Stimulated activated CD8-positive, alpha-beta memory T cell treated with anti-CD3 and anti-CD28 coated beads, Interleukin-4, amount 100 ng/mL, for 48 hours (primary cell): ENCODE results near the gene PLP1.
"Not testable (repeated sequence)": the region's sequence is repeated elsewhere in the genome, so short reads cannot be mapped to it uniquely, and the experiment has no call there.

Experiments used
- DNase-seq: peaks from one replicate; pipeline ENCODE4 v3.0.0-alpha.2; 2020

PLP1 gene

DNA sequence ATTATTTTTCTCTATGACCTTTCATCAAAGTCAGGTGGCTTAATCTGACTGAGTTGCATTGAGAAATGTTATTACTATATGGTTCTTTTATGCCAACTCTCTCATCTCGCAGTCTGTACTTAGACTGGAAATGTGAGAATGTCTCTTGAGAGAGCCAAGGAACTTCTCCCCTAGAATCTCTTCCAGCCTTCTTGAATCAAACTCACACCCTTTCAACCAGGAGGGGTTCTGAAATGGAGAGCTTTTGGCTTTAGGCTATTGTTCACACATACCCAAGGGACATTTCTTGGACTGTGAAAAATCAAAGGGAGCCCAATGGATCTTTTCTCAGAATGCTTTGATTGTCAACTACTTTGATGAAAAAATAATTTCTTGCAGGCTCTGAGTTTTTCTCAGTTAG, 5.1 kb downstream of the PLP1 start:
- DNase-seq, result no peak

DNA sequence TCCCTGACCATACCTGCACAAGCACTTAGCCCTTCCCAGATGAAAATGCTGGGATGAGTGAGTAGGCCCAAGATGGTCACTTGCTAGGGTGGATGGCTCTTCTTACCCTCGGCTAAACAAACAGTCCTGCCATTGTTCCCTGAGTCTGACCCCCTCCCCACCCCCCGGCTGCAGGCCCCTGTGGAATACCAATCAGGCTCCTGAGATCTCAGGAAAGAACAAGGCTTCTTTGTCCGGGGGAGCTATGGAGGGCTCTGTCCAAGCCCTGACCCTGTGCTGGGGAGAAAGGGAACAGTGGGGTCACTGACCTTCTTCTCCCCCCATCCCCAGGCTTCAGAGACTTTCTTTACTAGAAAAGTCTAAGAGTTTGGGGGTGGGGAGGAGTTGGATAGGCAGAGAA, 6.0 kb downstream of the PLP1 start:
- no peak for DNase-seq

DNA sequence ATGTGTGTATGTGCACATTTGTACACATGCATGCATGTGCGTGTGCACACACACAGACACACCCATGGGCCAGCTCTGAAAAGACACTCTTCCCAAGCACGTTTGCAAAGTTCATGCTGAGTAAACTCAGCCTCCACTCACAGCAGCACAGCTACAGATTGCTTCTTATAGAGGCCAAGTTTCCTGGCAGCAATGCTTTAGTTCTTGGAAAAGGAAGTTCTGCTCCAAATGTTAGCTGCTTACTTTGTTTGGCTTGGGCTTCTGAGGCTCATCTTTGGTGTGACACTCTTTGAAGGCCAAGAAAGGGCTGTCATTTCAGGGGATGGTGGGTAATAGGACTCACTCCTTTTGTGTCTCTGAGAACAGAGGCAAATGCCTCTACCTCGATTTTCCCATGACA, 6.6 kb downstream of the PLP1 start:
- DNase-seq, result no peak

DNA sequence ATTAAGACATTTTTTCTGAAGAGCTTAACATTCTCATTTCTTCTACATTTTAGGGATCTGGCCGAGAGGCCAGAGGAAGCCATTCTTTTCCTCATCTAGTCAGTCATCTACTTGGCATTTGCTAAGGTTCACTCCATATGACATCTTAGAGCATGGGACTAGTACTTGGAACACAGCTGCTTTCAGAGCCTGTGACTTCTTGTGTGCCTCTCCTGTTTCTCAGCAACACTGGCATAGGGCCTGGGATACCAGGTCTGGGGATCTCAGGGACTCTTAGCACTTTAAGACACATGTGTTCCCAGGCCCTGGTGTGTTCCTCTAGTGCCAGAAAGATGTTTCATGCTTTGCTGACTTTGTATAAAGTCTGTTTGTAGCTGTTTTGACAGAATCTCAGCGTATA, 7.3 kb downstream of the PLP1 start:
- DNase-seq, result no peak

DNA sequence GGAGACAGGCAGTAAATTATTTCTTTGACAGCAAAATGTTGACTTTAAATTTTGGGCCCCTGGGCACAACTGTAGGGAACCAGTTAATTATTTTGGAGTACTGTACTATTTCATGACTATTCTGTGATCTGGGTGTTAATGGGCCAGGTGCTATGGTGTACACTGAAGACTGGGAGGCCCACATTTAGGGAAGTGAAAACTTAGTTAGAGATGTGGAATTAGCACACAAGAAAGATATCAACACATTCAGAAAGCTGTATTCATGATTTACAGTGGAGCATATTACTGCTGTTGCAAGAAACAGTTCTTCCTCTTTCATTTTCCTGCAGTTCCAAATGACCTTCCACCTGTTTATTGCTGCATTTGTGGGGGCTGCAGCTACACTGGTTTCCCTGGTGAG, 12.4 kb downstream of the PLP1 start:
- DNase-seq, result no peak

DNA sequence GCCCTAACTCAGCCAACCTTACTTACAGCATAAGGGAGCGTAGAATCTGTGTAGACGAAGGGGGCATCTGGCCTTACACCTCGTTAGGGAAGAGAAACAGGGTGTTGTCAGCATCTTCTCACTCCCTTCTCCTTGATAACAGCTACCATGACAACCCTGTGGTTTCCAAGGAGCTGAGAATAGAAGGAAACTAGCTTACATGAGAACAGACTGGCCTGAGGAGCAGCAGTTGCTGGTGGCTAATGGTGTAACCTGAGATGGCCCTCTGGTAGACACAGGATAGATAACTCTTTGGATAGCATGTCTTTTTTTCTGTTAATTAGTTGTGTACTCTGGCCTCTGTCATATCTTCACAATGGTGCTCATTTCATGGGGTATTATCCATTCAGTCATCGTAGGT, 14.6 kb downstream of the PLP1 start:
- no peak for DNase-seq

DNA sequence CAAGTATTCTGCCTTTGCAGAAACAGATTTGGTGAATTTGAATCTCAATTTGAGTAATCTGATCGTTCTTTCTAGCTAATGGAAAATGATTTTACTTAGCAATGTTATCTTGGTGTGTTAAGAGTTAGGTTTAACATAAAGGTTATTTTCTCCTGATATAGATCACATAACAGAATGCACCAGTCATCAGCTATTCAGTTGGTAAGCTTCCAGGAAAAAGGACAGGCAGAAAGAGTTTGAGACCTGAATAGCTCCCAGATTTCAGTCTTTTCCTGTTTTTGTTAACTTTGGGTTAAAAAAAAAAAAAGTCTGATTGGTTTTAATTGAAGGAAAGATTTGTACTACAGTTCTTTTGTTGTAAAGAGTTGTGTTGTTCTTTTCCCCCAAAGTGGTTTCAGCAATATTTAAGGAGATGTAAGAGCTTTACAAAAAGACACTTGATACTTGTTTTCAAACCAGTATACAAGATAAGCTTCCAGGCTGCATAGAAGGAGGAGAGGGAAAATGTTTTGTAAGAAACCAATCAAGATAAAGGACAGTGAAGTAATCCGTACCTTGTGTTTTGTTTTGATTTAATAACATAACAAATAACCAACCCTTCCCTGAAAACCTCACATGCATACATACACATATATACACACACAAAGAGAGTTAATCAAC, 15.3 kb downstream of the PLP1 start:
- no peak for DNase-seq

DNA sequence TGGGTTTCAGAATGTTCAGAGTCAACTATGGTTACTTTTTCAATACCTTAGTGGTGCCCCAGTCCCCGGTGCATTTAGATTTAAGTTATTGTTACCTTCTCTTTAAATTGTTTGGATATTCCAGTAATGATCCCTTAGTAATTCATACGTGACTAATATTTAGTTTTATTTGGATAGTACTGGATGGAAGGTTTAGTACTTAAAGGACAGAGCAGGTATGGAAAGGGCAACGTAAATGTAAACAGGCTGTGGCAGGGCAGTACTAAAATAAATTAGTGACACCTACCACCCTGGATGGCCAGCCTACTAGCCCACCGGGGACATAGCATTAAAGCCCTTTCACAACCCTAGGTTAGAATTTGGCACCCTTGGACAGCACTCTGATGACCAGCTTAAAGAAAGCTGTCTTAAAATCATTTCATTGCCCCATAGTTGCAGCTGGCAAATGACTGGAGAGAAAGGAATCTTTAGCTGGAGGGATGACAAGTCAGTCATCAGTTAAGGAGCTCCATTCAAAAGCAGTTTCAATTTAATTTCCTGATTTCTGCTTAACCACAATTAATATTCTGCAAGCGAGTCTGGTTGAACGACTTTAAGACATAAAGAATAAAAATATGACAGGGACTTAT, 16.4 kb downstream of the PLP1 start:
- DNase-seq, result no peak

DNA sequence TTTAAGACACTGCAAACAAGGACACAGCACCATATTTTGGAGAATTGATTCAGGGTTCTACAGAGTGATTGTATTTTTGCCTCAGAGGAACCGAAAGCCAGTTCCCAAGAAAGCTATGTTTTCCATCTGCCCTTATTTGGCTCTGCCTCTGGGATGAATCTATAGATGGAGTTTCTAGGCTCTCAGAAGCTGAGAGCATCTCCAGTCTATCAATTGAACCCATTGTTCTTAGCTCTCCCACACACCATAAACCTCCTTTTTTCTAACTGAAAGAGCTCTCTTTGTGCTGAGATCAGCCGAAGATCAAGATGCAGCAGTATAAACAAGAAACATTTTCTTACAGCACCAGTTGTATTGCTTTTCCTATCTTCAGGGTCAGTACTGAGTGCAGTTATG, 16.9 kb downstream of the PLP1 start:
- DNase-seq, result no peak

DNA sequence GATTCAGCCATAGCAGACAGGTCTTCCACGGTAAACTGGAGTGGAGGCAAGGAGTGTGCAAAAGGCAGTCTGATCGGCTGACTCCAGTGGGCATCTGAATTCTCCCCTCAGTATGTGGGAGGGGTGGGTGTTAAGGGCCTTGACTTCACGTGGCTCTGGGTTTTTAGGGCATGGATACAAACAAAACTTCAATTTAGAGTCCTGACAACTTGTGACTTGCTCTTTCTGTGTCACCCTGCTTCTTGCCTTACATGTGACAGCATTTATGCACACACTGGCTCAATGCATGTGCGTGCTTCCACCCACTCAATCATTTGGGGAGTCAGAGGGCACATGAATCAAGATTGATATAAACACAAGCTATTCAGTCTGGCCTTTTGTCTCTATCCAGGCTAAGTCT, 17.5 kb downstream of the PLP1 start:
- no peak for DNase-seq

DNA sequence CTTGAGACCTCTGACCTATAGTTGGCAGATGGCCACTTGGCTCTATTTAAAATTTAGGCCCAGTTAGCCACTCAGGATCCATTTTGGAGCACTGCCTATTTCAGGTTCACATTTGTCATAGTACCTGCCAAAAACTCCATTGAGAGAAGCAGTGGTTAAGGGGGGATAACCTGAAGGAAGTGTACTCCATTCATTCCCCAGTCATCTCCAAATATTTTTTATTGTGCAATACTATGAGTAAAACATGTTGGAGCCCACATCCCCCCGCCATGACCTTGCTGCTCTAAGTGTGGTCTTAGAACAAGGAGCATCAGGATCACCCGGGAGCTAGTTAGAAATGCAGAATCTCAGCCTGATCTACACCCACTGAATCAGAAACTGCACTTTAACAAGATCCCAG, 21.1 kb downstream of the PLP1 start:
- no peak for DNase-seq

DNA sequence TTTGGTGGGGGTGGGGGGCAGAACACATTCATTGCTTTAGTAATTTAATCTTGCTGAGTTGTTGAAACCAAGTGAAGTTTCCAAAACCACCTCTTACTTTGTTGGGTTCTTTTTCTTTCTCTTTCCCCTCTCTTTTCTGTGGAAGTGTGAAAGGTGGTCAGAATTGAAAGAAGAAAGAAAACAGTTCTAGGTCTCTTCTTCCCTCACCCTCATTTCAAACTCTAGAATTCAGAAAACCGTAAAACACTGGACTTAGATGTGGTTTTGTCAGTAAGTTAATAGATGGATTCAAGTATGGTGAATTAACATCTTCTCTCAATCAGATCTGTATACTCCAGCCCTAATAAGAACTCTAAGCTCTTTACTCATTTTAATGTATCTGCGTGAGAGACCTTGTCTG, 23.7 kb downstream of the PLP1 start:
- DNase-seq, result no peak

DNA sequence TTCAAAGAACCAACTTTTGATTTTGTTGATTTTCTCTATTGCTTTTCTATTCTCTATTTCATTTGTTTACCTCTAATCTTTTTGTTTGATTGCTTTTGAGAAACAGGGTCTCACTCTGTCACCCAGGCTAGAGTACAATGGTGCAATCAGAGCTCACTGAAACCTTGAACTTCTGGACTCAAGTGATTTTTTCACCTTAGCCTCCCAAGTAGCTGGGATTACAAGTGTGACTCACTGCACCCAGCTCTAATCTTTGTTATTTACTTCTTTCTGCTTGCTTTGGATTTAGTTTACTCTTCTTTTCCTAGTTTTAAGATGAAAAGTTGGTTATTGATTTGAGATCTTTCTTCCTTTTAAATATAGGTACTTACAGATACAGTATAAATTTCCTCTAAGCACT, 29.2 kb downstream of the PLP1 start:
- no peak for DNase-seq

DNA sequence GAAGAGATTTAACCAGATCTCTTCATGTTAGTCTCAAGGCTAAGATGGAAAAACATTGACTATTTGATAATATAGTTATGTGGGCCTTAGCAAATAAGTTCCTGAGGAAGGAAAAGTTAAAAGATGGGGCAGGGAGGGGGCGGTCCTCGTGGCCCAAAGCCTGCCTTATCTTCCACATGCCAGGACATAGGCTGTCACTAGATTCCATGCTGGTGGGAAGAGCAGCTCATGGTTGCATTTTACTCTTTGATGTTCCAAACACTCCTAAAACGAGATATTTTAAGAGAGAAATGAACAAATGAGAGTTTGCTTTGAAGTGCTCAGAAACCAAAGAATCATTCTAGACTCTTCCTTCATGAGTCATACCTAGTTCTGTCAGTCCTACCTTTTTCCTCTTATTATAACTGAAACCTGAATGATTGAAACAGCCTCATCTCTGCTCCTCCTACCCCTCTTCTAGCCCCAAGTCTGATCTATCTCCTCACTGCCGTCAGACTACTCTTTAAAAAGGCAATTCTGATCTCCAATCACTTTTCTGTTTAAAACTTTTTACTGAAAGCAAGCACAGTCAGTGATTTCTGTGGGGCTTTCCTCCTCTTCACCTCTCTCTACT, 30.3 kb downstream of the PLP1 start:
- no peak for DNase-seq

DNA sequence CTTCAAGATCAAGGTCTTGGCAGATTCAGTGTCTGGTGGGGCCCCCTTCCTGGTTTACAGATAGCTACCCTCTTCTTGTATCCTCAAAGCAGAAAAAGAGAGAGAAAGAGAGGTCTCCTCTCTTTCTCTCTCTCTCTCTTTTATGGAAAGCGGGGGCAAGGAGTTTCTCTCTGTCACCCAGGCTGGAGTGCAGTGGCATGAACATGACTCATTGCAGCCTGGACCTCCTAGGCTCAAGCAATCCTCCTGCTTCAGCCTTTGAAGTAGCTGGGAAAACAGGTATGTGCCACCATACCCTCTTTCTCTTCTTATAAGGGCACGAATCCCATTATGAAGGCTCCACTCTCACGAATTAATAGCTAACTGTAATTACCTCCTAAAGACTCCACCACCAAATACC, 35.2 kb downstream of the PLP1 start:
- DNase-seq, result no peak

DNA sequence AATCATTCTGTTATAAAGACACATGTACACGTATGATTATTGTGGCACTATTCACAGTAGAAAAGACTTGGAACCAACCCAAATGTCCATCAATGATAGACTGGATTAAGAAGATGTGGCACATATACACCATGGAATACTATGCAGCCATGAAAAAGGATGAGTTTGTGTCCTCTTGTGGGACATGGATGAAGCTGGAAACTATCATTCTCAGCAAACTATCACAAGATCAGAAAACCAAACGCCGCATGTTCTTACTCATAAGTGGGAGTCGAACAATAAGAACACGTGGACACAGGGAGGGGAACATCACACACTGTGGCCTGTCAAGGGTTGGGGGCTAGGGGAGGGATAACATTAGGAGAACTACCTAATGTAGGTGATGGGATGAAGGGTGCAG, 40.5 kb downstream of the PLP1 start:
- DNase-seq, result not testable (repeated sequence)

DNA sequence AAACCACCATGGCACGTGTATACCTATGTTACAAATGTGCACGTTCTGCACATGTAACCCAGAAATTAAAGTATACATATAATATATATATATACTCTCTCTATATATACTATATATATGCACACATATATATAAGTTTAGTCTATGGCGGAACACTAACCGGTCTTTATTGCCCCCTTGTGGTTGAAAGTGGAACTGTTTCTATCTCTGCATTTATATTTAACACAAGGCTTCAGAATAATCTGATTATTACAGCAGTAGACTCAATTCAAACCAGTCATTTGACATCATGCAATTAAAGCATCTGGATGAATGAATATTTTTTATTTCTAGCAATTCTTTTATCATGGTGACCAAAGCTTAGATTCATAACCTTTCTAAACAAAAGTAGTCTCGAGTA, 40.9 kb downstream of the PLP1 start:
- DNase-seq, result no peak

DNA sequence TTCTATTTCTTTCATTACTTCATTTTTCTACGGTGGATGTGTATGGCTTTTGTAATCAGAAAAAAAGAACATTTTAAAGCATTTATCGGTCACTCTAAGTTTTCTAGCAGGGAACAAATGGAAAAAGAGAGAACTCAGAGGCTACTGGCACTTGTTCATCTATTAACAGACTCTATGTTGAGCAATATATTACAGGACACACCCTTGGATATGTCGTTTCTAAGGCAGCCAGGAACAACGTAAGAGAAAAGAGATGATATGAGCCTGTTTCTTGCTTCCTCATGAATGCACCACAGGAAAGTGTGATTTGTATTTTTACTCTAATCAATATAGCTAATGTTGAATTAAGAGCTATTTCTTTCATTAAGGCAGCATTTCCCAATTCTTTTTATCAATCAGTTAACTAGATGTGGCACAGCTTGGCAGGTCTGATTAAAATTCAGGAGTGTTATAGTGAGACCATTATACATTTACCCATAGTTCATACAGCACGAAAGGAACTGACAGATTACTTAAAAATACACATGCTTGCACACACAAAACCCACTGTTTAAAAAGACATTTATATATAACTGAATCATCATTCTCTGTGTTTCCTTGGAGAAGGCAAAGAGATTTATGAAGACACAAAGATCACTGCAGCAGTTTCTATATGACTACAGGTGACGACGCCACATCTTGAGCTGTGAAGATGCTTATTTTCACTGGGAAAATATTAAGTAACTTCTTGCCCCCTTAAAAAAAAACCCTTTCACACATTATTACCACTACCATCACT, 42.4 kb downstream of the PLP1 start:
- DNase-seq, result no peak

DNA sequence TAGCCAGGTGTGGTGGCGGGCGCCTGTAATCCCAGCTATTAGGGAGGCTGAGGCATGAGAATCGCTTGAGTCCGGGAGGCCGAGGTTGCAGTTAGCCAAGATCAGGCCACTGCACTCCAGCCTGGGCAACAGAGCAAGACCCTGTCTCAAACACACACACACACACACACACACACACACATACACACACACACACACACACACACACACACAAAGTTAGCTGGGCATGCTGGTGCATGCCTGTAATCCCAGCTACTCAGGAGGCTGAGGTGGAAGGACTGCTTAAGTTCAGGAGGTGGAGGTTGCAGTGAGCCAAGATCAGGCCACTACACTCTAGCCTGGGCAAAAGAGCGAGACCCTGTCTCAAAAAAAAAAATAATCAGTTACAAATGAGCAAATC, 44.2 kb downstream of the PLP1 start:
- DNase-seq, result not testable (repeated sequence)

DNA sequence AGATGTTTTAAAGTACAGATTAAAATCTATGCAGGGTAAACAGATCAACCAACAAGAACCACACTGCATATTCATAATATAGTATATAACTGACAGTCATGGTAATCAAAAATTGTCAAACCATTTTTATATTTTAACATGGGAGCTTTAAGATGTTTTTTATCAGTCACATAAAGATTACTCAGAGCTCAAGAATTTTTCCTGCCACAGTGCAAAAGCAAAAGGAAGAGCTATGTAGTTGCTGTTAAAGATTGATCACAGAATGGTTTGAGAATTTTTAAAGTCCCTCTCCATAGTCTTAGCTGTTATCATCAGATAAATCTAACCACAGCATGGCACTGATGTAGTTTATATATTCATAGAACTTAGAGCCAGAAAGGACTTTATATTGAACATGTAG, 47.0 kb downstream of the PLP1 start:
- DNase-seq, result no peak

DNA sequence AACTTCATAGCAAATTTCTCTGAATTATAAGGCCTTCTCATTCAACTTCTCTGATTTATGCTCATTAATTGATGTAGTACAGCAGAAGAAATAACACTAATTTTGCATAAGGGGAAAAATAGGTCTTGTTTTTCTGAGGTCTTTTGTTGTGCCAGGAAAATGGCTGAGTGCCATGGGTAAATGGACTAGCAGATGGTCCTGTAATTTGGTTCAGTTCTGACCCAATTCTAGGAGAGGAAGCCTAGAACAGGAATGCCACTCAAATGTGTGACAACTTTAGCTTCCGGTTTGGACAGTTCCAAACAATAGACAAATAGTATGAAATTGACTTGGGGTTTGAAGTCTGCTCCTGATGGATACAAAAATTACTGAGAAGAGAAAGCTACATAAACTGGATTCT, 49.2 kb downstream of the PLP1 start:
- no peak for DNase-seq

DNA sequence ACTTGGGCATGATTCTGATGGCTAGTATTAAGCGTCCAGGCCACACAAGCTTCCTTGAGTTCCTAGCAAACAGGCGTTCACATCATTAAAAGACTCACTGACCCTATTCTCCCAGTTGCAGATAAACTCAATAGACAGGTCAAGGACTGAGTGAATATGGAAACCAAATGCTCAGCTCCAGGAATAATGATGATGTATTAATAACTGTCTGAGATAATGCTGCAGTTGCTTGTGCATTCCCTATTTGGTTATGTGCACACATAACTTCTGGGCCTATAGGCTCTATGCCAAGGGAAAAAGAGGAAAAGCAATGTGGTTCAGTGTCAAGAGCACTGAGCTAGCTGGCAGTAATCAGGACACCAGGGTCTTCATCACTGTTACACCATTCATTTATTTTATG, 51.9 kb downstream of the PLP1 start:
- DNase-seq, result no peak

DNA sequence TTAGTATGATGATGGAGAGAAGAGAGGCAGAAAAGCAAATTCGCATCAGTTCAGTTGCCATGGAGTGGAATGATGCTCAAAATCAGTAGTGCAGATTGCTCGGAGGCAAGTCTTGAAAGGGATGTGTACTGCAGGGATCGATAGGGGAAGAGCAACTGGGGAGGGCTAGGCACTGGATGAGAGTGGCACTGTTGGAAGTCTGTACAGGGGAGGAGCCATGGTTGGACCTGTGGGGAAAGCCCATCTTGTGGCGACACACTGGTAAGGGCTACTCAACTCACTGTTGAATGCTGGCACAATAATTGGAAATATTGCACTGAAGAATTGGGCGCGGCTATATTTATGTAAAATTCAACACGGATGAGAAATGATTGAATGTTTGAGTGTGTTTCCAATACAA, 54.2 kb downstream of the PLP1 start:
- no peak for DNase-seq

DNA sequence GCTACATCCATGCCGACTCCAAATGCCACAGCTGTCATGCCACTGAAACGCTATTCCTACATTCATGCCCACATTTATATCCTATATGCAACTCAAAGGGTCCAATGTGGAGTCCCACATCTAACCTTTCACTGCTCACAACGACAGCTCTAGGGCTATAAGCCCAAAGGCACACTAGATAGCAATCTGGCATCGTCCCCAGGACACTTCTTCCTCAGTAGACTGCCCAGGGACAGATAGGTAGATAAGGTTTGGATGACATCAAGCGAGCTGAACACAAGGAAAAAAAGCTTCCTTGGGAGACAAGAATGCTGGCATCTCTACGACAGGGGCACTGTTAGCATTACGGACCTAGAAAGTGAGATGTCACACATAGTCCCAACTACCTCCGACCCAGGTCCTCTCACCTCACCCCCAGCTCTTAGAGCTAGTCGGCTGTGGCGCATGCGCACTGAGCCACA, 54.7 kb downstream of the PLP1 start:
- DNase-seq, result peak; percentile 73
